GM12872 (cell line): Measurements from ENCODE around the gene HUWE1.

ENCODE experiments used
- CTCF ChIP-seq: IDR thresholded peaks from 3 replicates; pipeline ENCODE4 v1.5.1; 2011; ENCODE audit warnings: low read depth, mild to moderate bottlenecking, low read length, moderate library complexity; ENCODE audit not compliant: insufficient read depth

The HUWE1 gene

GRCh38 chrX:53660004-53660403 is 26.5 kb downstream of the HUWE1 start:
- TF ChIP-seq CTCF, result no peak

DNA sequence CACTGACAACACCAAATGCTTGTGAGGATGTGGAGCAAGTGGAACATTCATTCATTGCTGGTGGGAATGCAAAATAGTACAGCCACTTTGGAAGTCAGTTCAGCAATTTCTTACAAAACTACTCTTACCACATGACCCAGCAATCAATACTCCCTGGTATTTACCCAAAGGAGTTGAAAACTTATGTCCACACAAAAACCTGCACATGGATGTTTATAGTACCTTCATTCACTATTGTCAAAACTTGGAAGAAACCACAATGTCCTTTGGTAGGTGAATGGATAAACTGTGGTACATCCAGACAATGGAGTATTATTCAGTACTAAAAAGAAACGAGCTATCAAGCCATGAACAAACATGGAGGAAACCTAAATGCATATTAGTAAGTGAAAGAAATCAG is 27.5 kb downstream of the HUWE1 start:
- TF ChIP-seq CTCF, result no peak

- TF ChIP-seq CTCF, result no peak
Measured at GRCh38 chrX:53656845-53657244, 29.7 kb downstream of the HUWE1 start.

GRCh38 chrX:53654376-53654775 is 32.1 kb downstream of the HUWE1 start:
- TF ChIP-seq CTCF, result no peak

- TF ChIP-seq CTCF, result no peak
Measured at GRCh38 chrX:53644751-53645150, 41.8 kb downstream of the HUWE1 start.

- TF ChIP-seq CTCF, result no peak
Measured at GRCh38 chrX:53642337-53642736, 44.2 kb downstream of the HUWE1 start.

- TF ChIP-seq CTCF, result no peak
Measured at GRCh38 chrX:53639257-53639656, 47.3 kb downstream of the HUWE1 start.

DNA sequence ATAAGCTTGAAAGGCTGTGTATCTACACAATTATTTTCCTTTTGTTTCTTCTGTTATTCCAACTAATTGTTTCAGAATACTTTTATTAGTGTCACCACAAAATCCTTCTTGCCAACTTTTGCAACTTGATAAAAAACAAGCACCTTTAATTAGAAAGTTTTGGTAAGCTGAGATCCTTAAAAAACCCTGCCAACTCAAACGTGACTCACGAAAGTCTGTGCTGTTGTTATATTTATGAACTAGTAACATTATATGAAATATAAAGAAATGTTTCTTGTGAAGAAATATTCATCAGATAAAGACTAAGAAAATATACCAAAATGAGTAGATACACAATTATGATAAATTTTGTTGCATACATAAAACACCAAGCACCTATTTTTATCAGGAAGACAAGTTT is 49.0 kb downstream of the HUWE1 start:
- no peak for TF ChIP-seq CTCF
